Neuron (in vitro differentiated cells): ENCODE measurements around the gene ADGRL1.

Experiments
- H2AFZ ChIP-seq: one replicate; pipeline ENCODE4 v1.6.1; 2013; ENCODE audit warnings: low read depth, mild to moderate bottlenecking, inconsistent platforms, low read length, moderate library complexity
- H3K27me3 ChIP-seq: one replicate; pipeline ENCODE4 v1.6.1; 2013; ENCODE audit warnings: low read length; ENCODE audit not compliant: insufficient read depth
- H3K36me3 ChIP-seq: one replicate; pipeline ENCODE4 v1.6.1; 2013; ENCODE audit warnings: low read length; ENCODE audit not compliant: insufficient read depth
- H3K4me1 ChIP-seq: one replicate; pipeline ENCODE4 v1.6.1; 2013; ENCODE audit warnings: low read length; ENCODE audit not compliant: insufficient read depth
- H3K4me3 ChIP-seq: 2 replicates; pipeline ENCODE4 v1.5.1; 2013; ENCODE audit warnings: mild to moderate bottlenecking, low read length, moderate library complexity
- H3K9me3 ChIP-seq: one replicate; pipeline ENCODE4 v1.6.1; 2013; ENCODE audit warnings: low read length

Gene ADGRL1

GRCh38 chr19:14112051-14112808 lies 93.7 kb downstream of the ADGRL1 start:
- H2AFZ ChIP-seq, result no peak overlapping the region
- peaks cover 8% of the 10 kb centered on the region for H3K36me3 ChIP-seq
- peaks cover 25% of the 10 kb centered on the region for H3K4me1 ChIP-seq
- H3K9me3 ChIP-seq, result no peaks in the 10 kb centered on the region
- no peaks in the 10 kb centered on the region for H3K27me3 ChIP-seq
- H3K4me3 ChIP-seq, result no peak overlapping the region

- no peak overlapping the region for H3K4me3 ChIP-seq
- peaks cover 13% of the 10 kb centered on the region for H3K36me3 ChIP-seq
- no peaks in the 10 kb centered on the region for H3K9me3 ChIP-seq
- no peak overlapping the region for H2AFZ ChIP-seq
- peaks cover 23% of the 10 kb centered on the region for H3K4me1 ChIP-seq
- no peaks in the 10 kb centered on the region for H3K27me3 ChIP-seq
Observed at GRCh38 chr19:14111486-14111885, 94.5 kb downstream of the ADGRL1 start.

GRCh38 chr19:14110650-14111049 lies 95.3 kb downstream of the ADGRL1 start:
- no peaks in the 10 kb centered on the region for H3K9me3 ChIP-seq
- H3K36me3 ChIP-seq, result peaks cover 19% of the 10 kb centered on the region
- H3K4me1 ChIP-seq, result peaks cover 14% of the 10 kb centered on the region
- no peak overlapping the region for H2AFZ ChIP-seq
- no peak overlapping the region for H3K4me3 ChIP-seq
- H3K27me3 ChIP-seq, result no peaks in the 10 kb centered on the region

DNA sequence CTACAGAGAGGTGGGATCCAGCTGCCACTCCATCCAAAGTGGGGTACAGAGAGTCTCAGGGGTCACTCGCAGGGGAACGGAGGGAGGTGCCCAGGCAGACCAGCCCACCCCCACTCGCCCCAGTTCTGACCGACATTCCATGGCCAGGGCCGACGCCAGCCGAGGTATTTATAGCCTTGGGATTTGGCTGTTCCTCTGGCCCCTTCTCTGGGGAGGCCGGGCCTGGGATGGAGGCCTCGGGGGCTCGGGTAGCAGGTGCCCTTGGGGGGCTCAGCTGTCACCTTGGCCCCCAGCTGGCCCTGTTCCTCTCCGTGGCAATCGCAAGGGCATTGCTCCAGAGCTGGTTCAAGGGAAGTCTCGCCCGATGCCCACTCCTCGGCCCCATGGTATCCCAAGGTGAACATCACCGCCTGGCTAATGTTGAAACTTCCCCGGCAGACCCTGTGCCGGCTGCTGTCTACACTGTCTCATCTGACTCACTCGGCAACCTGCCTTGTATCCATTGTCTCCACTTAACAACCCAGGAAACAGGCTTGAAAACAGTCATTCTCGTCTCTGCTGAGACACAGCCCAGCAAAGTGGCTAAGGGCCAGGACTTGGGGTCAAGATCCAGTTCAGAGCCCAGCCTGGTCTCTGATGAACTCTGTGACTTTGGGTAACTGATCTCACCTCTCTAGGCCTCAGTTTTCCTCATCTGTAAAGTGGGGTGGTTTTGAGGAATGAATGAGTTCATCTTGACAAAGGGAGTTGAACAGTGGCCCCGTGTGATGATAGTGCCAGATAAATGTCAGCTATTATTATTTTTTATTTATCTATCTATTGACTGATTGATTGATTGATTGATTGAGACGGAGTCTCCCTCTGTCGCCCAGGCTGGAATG lies 98.1 kb downstream of the ADGRL1 start:
- H3K4me1 ChIP-seq, result peaks cover 3% of the 10 kb centered on the region
- H3K36me3 ChIP-seq, result peaks cover 31% of the 10 kb centered on the region
- no peaks in the 10 kb centered on the region for H3K27me3 ChIP-seq
- no peak overlapping the region for H3K4me3 ChIP-seq
- no peak overlapping the region for H2AFZ ChIP-seq
- H3K9me3 ChIP-seq, result no peaks in the 10 kb centered on the region

DNA sequence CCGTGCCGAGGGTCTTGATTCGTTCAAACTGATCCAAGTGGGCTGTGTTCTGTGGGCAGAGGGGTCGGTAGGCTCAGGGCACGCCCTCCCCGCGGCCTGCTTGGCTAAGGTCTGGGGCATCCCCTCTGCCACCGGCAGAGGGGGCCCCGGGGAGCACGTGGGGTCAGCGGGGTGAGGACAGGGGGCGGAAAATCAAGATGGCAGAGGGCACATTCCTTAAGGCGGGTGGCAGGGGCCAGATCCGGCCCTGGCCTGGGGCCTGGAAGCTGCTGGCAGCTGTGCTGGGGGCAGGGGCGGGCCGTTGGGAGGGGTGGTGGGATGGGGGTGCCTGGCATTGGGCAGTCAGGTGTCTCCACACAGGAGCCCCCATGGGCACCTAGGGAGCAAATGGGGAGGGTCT lies 99.1 kb downstream of the ADGRL1 start:
- peaks cover 38% of the 10 kb centered on the region for H3K36me3 ChIP-seq
- no peak overlapping the region for H2AFZ ChIP-seq
- no peaks in the 10 kb centered on the region for H3K4me1 ChIP-seq
- H3K9me3 ChIP-seq, result no peaks in the 10 kb centered on the region
- H3K27me3 ChIP-seq, result no peaks in the 10 kb centered on the region
- H3K4me3 ChIP-seq, result no peak overlapping the region

- no peaks in the 10 kb centered on the region for H3K9me3 ChIP-seq
- H3K27me3 ChIP-seq, result no peaks in the 10 kb centered on the region
- H2AFZ ChIP-seq, result no peak overlapping the region
- no peak overlapping the region for H3K4me3 ChIP-seq
- peaks cover 41% of the 10 kb centered on the region for H3K36me3 ChIP-seq
- no peaks in the 10 kb centered on the region for H3K4me1 ChIP-seq
Observed at GRCh38 chr19:14105680-14106079, 100.3 kb downstream of the ADGRL1 start.

GRCh38 chr19:14103310-14103709 lies 102.7 kb downstream of the ADGRL1 start:
- Histone ChIP-seq H3K4me3 (no peak overlapping the region), H3K27me3 (no peaks in the 10 kb centered on the region), H2AFZ (no peak overlapping the region), H3K36me3 (peaks cover 46% of the 10 kb centered on the region), H3K4me1 (no peaks in the 10 kb centered on the region), H3K9me3 (no peaks in the 10 kb centered on the region)

DNA sequence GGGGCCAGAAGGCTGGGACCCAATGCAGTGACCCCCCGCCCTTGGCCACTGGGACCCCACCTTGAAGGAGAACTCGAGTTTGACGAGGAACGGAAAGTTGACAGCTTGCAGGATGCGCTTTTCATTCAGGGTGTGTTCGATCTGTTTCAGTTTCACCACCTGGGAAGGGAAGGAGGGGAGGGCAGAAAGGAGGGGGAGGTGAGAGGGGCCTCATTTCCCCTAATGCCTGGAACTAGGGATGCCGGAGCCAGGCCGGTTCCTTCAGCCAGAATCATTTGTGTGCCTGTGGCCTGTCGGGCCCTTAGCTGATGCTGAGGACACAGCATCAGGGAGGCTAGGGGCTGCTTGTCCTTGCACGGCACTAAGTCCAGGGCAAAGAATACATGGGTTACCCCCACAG lies 103.2 kb downstream of the ADGRL1 start:
- Histone ChIP-seq H3K4me1 (no peaks in the 10 kb centered on the region), H3K36me3 (peaks cover 51% of the 10 kb centered on the region), H3K27me3 (no peaks in the 10 kb centered on the region)

DNA sequence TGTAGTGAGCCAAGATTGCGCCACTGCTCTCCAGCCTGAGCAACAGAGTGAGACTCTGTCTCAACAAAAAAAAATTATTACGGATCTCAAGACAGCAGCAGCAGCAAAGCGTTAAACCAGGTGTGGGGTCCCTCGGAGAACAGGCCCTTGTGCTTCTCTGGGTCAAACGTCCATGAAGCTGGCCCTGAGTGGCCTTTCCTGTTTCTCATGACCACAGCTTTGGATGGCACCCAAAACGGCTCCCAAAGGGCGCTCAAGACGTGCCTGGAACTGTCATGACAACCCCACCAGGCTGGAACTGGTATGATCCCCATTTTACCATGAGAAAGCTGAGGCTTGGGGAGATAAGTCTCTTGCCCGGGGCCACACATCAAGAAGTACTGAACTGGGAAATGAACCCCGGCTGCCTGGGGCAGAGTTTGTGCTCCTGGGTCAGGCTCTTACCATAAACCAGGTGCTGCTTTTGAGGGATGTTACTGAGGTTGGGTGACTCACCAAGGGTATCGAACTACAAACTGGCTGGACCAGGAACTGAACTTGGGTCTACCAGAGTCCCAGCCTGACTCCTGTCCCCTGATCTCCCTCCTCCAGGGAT lies 103.8 kb downstream of the ADGRL1 start:
- H3K27me3 ChIP-seq, result no peaks in the 10 kb centered on the region
- H3K4me1 ChIP-seq, result no peaks in the 10 kb centered on the region
- no peak overlapping the region for H3K4me3 ChIP-seq
- H3K36me3 ChIP-seq, result peaks cover 52% of the 10 kb centered on the region
- no peak overlapping the region for H2AFZ ChIP-seq
- H3K9me3 ChIP-seq, result no peaks in the 10 kb centered on the region

More for the DNA sequence above, 103.2 kb downstream of the ADGRL1 start:
- Histone ChIP-seq H3K9me3 (no peaks in the 10 kb centered on the region), H2AFZ (no peak overlapping the region), H3K4me3 (no peak overlapping the region)

DNA sequence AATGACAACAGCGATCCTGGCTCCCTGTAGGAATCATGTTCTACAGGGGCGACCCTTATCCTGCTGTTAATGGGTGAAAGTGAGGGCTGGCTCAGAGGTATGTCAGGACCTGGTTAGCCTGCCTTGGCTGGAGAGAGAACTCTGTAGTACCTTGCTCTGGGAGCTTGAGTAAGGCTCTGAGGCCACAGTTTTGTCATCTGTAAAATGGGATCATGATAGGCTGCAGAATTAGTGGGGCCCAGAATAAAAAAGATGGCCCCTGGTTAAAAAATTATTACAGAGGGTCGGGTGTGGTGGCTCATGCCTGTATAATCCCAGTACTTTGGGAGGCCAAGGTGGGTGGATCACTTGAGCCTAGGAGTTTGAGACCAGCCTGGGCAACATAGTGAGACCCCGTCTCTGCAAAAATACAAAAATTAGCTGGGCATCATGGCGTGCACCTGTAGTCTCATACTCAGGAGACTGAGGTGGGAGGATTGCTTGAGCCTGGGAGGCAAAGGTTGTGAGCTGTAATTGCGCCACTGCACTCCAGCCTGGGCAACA lies 104.9 kb downstream of the ADGRL1 start:
- no peaks in the 10 kb centered on the region for H3K9me3 ChIP-seq
- H3K36me3 ChIP-seq, result peaks cover 56% of the 10 kb centered on the region
- H3K4me3 ChIP-seq, result no peak overlapping the region
- no peaks in the 10 kb centered on the region for H3K27me3 ChIP-seq
- H3K4me1 ChIP-seq, result no peaks in the 10 kb centered on the region
- H2AFZ ChIP-seq, result no peak overlapping the region
